Uterus (tissue), 2 donors: ENCODE data around the gene THEMIS2.

Experiments
- CTCF ChIP-seq, 4 experiments: fragments of 200-600 bp in 2 of 4; fragments of 450-650 bp in 2 of 4; sonication (generic) in 2 of 4; IDR thresholded peaks; one replicate each; pipeline ENCODE4 v1.5.1; 2016 to 2019; ENCODE audit warnings: antibody characterized with exemption in 4 of 4, mild to moderate bottlenecking in 2 of 4, moderate library complexity in 1 of 4
- POLR2A ChIP-seq, 2 donors: fragments of 450-650 bp; IDR thresholded peaks; one replicate each; pipeline ENCODE4 v1.6.1; 2016; ENCODE audit warnings: antibody characterized with exemption in 2 of 2, mild to moderate bottlenecking in 1 of 2, moderate library complexity in 1 of 2

GRCh38 chr1:27858072-27858948 is 14.0 kb upstream of the THEMIS2 start:
- peak; percentile 82 to 90 (median 86) for TF ChIP-seq CTCF (IDR thresholded peaks at IDR 0.05)
- TF ChIP-seq POLR2A (IDR thresholded peaks at IDR 0.05), result no peak
